NK-92 treated with Interleukin-12 subunit alpha and Interleukin-12 subunit beta, amount 100 ng/mL, for 24 hours (cell line): ENCODE results near the gene PROX2.

Experiments used
- DNase-seq: peaks from one replicate; lab custom pipeline; 2025; lab: John Stamatoyannopoulos, UW

The PROX2 gene

DNA sequence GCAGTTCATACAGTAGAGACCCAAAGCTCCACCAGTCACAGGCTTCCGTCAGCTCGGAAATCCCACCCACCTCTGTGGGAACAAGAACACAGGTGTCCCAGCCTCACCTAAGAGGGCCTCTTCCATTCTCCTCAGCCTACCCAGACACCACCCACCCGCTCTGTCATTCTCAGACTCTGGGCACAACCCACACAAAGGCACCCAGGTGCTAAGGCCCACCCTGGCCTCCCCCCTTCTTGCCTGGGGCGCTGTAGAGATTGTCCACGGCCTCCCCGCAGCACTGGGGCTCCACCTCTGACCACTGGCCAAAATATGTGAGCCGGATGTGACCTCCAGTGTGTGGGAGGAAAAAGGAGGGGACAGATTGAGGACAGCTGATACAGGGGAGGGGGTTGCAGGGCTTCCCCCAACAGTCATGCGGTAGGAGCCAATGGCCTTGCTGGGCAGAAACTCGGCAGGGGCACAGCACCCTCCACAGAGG is 33.0 kb upstream of the PROX2 start:
- DNase-seq = no peak

DNA sequence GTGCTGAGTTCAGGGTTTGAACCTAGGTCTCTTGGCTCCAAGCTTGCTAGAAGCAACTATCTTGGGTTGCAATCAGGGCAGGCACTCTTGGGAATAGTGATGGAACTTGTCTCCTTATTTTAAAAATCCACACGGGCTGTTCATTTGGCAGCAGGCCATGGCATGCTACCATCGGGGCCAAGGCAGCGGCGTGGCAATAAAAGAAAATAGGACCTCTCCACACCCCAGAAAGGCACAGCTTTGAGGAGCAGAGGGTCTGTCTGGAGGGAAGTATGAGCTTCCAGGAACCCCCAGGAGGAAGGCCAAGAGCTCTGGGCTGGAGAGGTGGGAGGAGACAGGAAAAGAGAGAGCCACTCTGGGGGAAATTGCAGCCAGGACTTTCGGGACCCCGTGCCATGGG is 31.8 kb upstream of the PROX2 start:
- DNase-seq = no peak

DNA sequence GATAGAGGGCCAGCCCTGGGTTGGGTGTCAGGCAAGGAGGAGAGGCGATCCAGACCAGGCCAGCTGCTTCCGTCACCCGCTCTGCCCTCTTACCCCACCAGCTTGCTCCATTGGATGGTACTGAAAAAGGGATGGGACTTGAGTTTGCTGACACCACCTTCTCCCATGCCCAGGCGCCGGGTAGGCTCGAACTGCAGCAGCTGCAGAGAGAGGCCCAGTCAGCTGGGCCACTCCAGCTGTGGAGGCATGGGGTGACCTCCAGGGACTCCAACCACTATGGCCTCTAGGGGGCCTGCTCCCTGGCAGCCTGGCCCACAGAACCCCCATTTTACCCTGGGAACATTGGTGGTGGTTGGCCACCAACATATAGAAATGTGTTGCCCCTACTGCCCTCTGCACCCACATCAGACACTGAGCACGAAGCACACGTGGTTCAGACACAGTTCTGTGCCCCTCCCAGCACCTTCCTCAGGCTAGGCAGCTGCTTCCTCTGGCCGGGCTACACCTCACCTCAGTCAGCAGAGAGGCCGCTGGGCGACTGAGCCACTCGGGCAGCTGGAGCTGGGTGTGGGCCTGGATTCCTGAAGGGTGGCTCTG is 31.1 kb upstream of the PROX2 start:
- no peak for DNase-seq

DNA sequence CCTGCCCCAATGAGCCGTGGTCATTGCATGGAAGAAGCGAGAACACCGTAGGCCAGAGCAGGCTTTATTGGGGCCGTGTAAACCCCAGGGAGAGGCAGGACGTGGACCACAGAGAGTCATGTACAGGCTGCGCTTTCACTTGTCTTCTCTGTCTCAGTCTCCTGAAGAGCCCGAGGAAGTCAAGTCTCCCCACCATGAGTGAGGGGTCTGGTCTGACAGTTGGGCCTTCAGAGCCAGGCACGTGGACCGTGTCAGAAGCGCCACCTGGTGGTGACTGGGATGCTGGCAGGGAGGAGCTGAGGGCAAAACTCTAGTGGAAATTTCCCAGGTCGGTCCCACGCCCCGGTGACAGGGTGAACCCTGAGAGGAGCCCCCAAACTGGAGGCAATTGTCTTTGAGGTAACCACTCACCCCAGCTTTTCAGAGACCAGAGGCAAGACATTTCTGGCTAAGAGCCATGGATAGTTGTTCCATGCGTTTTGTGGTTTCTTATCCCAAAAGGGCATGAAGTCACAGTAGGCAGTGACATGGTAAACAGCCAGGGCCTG is 29.7 kb upstream of the PROX2 start:
- peak; percentile 9 for DNase-seq

- DNase-seq = no peak
Measured at GRCh38 chr14:74904635-74905503, 28.9 kb upstream of the PROX2 start.

DNA sequence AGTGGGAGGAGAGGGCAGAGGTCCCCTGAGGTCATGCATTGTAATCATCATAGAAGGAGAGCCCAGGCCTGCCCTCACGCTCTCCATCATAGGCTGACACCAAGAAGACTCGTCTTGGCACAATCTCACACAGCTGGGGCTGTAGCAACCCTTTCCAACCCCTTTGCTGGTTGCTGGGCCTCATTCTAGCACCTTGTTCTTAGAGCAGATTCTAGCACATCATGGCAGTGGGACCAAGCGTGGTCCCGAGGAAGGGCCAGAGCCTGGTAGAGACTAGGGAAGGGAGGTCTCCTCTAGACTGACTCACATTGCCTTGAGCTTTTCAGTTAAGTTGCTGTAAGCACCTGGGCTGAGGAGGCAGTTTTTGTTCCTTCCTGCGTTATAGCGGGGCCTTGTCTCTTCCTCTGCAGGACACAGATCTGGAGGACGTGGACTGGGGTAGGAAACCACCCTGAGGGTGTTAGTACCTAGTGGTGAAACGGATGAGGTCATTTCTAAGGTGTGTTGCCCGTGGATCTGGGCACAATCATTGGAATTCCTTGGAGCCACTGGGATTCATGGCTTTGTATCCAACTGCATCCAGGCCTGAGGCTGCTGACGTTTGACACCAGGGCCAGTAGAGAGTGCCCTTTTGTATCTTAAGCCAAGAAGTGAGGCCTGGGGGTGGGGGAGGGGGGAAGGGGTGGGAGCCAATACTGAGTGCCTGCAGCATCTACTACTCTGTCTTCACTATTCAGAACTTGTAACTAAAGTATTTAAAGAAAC is 27.2 kb upstream of the PROX2 start:
- DNase-seq = no peak

GRCh38 chr14:74898694-74899093 is 22.7 kb upstream of the PROX2 start:
- no peak for DNase-seq

- no peak for DNase-seq
Measured at GRCh38 chr14:74898083-74898482, 22.1 kb upstream of the PROX2 start.

GRCh38 chr14:74897642-74898041 is 21.7 kb upstream of the PROX2 start:
- no peak for DNase-seq

DNA sequence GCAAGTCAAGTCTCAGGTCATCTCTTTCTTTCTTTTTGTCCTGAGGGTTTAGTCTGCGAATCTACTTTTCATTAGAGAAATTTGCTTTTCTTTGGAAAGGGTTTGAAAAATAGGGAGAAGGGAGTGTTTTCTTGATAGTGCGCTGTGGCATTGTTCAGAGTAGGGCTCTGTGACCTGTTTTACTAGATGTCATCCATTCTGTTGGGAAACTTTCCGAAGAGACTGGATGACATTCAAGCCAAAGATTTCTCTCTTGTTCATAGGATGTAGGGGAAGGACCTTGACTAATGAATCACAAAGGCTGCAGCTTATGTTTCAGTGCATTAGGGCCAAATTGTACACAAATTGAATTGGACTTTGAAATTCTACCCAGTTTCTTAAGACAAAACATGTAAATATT is 20.5 kb upstream of the PROX2 start:
- DNase-seq = no peak

GRCh38 chr14:74893614-74894091 is 17.7 kb upstream of the PROX2 start:
- no peak for DNase-seq

DNA sequence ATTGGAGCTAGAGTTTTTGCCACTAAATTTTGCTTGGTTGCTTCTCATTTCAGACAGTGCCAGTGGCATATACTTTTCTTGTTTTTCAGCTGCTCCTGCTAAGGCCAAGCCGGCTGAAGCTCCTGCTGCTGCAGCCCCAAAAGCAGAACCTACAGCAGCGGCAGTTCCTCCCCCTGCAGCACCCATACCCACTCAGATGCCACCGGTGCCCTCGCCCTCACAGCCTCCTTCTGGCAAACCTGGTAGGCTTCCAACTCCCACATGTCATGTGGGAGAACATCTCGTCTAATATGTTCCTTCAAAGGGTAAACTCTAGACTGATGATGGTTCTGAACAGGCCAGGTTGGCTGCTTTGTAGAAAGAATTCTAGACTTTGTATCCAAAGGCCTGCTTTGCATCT is 16.8 kb upstream of the PROX2 start:
- no peak for DNase-seq

DNA sequence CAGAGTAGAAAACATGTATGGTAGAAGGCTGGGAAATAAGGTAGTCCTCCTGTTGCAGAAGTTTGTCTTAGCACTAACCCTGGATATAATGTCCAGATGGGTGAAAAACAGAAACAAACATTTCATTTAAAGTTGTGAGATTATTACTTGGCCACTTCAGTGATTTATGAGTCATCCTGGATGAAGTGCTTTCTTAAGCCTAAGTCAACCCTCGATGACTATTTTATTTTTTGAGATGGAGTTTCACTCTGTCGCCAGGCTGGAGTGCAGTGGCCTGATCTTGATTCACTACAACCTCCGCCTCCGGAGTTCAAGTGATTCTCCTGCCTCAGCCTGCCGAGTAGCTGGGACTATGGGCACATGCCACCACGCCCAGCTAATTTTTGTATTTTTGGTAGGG is 15.9 kb upstream of the PROX2 start:
- no peak for DNase-seq

DNA sequence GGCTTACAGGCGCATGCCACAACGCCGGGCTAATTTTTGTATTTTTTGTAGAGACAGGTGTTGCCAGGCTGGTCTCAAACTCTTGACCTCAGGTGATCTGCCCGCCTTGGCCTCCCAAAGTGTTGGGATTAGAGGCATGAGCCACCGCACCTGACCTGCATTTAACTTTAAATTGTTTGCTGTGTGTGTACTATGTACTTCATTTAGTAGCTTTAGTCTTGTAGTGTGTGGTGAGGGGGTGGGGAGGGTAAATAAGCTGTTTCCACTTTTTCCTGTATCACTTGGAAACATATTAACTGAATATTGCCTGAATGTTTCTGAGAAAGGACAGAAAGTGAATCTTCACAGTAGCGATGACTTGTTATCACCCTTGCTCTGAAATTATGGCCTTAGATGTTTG is 14.3 kb upstream of the PROX2 start:
- no peak for DNase-seq

- no peak for DNase-seq
Measured at GRCh38 chr14:74888164-74889158, 12.5 kb upstream of the PROX2 start.

DNA sequence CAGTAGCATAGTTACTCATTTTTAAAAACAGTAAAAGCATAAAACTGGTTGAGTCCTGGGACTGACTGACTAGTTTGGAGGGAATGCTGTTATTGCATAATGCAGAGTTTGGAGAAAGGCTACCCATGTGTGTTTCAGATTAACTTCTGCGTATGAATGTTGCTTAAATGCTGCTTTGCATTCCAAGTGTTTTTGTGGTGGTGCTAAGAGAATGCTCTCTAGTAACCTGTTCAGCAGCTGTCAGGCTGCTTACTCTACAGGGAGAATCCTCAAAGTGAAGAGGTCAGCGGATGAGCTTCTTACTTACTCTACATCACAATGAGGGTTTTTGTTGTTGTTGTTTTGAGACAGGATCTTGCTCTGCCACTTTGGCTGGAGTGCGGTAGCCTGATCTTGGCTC is 10.1 kb upstream of the PROX2 start:
- DNase-seq = no peak

- peak; percentile 43 for DNase-seq
Measured at GRCh38 chr14:74882103-74882920, 6.4 kb upstream of the PROX2 start.

DNA sequence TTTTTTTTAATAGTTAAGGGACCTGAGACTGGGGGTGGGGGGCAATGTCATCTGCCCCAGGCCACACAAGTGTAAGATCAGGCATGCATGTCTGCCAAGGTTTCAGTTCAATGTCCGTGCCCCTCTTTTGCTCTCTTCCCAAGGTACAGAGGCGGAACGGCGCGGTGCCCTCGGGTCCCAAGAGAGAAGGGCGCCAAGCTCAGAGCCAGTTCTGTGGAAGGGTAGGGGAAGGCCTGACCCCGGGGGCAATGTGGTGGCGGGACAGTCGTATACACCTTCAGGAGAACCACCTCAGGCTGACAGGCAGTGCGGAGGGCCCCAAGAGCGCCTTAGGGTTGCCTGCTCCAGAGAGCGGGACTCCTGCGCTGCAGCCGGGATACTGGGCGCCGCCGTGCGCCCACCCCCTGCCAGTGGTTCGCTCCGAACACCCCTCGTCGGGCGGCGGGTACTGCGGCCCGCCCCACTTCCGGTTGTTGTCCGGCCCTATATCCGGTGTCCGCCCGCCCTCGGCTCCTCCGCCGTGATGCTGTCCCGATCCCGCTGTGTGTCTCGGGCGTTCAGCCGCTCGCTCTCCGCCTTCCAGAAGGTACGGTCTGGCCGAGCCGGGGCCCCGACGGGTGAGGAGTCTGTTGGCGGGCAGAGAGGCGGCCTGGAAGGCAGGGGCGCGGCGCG is 5.6 kb upstream of the PROX2 start, which contains the start of gene DLST:
DLST (plus strand) TSS at position 486 of the 672 bp plus-strand sequence; CDS start at position 524, 38 bp downstream.
- peak; percentile 73 for DNase-seq

- no peak for DNase-seq
Measured at GRCh38 chr14:74879427-74880182, 3.7 kb upstream of the PROX2 start.
